Activated CD8-positive, alpha-beta memory T cell treated with anti-CD3 and anti-CD28 coated beads, Interleukin-2, amount 10 ng/mL, durations not matched to agents 7 days and 5 days (primary cell): ENCODE measurements around the gene GPN2. TPM values are rescaled to one million over a fixed set of nuclear protein-coding genes. Genes with fewer than 3 reads are reported as not detected.
A peak's percentile ranks its signal among the peaks of the same experiment; 100 is the strongest.

Experiments used
- ATAC-seq: fragments of 150-1000 bp; cut with Tn5 transposase; one replicate; pipeline ENCODE4 v1.10.0; 2021; ENCODE audit warnings: moderate library complexity
- CTCF ChIA-PET: fragments of 350-600 bp; sonication (Branson Sonifier 250); formaldehyde crosslinking; loops from one replicate; lab custom pipeline; 2021; ENCODE audit warnings: antibody characterized with exemption; lab: Charles Lee
- DNase-seq: peaks from one replicate; pipeline ENCODE4 v3.0.0-alpha.2; 2020
- H3K27ac Mint-ChIP-seq: one replicate; pipeline ENCODE4 v1.8.0; 2021; ENCODE audit warnings: mild to moderate bottlenecking, mixed read lengths
- H3K27me3 Mint-ChIP-seq: one replicate; pipeline ENCODE4 v1.8.0; 2021; ENCODE audit warnings: mixed read lengths
- H3K36me3 Mint-ChIP-seq: one replicate; pipeline ENCODE4 v1.8.0; 2021; ENCODE audit warnings: mild to moderate bottlenecking, mixed read lengths
- H3K4me1 Mint-ChIP-seq: one replicate; pipeline ENCODE4 v1.8.0; 2021; ENCODE audit warnings: mixed read lengths
- H3K4me3 Mint-ChIP-seq: one replicate; pipeline ENCODE4 v1.8.0; 2021; ENCODE audit warnings: mild to moderate bottlenecking, moderate library complexity, mixed read lengths
- H3K9me3 Mint-ChIP-seq: one replicate; pipeline ENCODE4 v1.8.0; 2022; ENCODE audit warnings: low read depth, mixed read lengths
- total RNA-seq, 2 experiments: library from RNA; stranded (reverse); gene quantifications; one replicate each; pipeline ENCODE4 v1.2.3, GENCODE V29; 2021

The GPN2 gene
- total RNA-seq, result 10 to 100 TPM; 32.9 to 41.1 TPM

GRCh38 chr1:26889551-26890466 lies at the start of gene GPN2:
Gene GPN2, minus strand, starts transcription at chr1:26890283. Its CDS starts 187 bp downstream, at chr1:26890096.
- Mint-ChIP-seq H3K9me3 (no peaks in the 10 kb centered on the region), H3K36me3 (peaks cover 44% of the 10 kb centered on the region), H3K4me1 (peaks cover 32% of the 10 kb centered on the region), H3K4me3 (peak within 1 kb of the TSS; percentile 92), H3K27me3 (no peaks in the 10 kb centered on the region), H3K27ac (peak within 1 kb of the TSS; percentile 91)
- ATAC-seq (peak; percentile 98), DNase-seq (peak; percentile 88)
- CTCF ChIA-PET, result interaction anchor here (0.9 to 4.4 kb wide), 17 partner anchors 11 to 390 kb away, joined by 3 to 35 read pairs (median 4); partner anchors contain the start of genes GPATCH3, NUDC and PIGV

GRCh38 chr1:26938659-26939025 lies 48.6 kb upstream of the GPN2 start:
- peaks cover 3% of the 10 kb centered on the region for H3K4me1 Mint-ChIP-seq
- H3K9me3 Mint-ChIP-seq, result no peaks in the 10 kb centered on the region
- no peak overlapping the region for H3K27ac Mint-ChIP-seq
- H3K4me3 Mint-ChIP-seq, result no peak overlapping the region
- ATAC-seq (no peak), DNase-seq (no peak)
- CTCF ChIA-PET, result no interaction called here
- peaks cover 24% of the 10 kb centered on the region for H3K36me3 Mint-ChIP-seq
- H3K27me3 Mint-ChIP-seq, result no peaks in the 10 kb centered on the region

GRCh38 chr1:26938004-26938658 lies 48.0 kb upstream of the GPN2 start:
- H3K4me1 Mint-ChIP-seq, result peaks cover 3% of the 10 kb centered on the region
- no peak overlapping the region for H3K4me3 Mint-ChIP-seq
- DNase-seq (no peak), ATAC-seq (no peak)
- H3K36me3 Mint-ChIP-seq, result peaks cover 26% of the 10 kb centered on the region
- CTCF ChIA-PET, result no interaction called here
- no peaks in the 10 kb centered on the region for H3K9me3 Mint-ChIP-seq
- no peaks in the 10 kb centered on the region for H3K27me3 Mint-ChIP-seq
- no peak overlapping the region for H3K27ac Mint-ChIP-seq

GRCh38 chr1:26936823-26937222 lies 46.7 kb upstream of the GPN2 start:
- no peak for DNase-seq
- H3K27me3 Mint-ChIP-seq, result no peaks in the 10 kb centered on the region
- ATAC-seq, result no peak
- H3K9me3 Mint-ChIP-seq, result no peaks in the 10 kb centered on the region
- H3K36me3 Mint-ChIP-seq, result peaks cover 26% of the 10 kb centered on the region
- CTCF ChIA-PET, result no interaction called here
- H3K4me1 Mint-ChIP-seq, result peaks cover 3% of the 10 kb centered on the region
- H3K4me3 Mint-ChIP-seq, result no peak overlapping the region
- no peak overlapping the region for H3K27ac Mint-ChIP-seq

- no peak overlapping the region for H3K27ac Mint-ChIP-seq
- no peaks in the 10 kb centered on the region for H3K27me3 Mint-ChIP-seq
- H3K4me3 Mint-ChIP-seq, result no peak overlapping the region
- DNase-seq (no peak), ATAC-seq (no peak)
- CTCF ChIA-PET, result no interaction called here
- H3K9me3 Mint-ChIP-seq, result no peaks in the 10 kb centered on the region
- H3K4me1 Mint-ChIP-seq, result no peaks in the 10 kb centered on the region
- H3K36me3 Mint-ChIP-seq, result peaks cover 37% of the 10 kb centered on the region
Observed at GRCh38 chr1:26932531-26932930, 42.4 kb upstream of the GPN2 start.

GRCh38 chr1:26923711-26924110 lies 33.6 kb upstream of the GPN2 start:
- H3K9me3 Mint-ChIP-seq, result no peaks in the 10 kb centered on the region
- peaks cover 33% of the 10 kb centered on the region for H3K36me3 Mint-ChIP-seq
- no peak overlapping the region for H3K27ac Mint-ChIP-seq
- CTCF ChIA-PET, result interaction anchor here (0.7 to 1.3 kb wide), 3 partner anchors 11 to 136 kb away, joined by 3 to 4 read pairs (median 3); partner anchors contain the start of gene PIGV
- DNase-seq (no peak), ATAC-seq (no peak)
- H3K27me3 Mint-ChIP-seq, result no peaks in the 10 kb centered on the region
- H3K4me3 Mint-ChIP-seq, result peak overlapping the region; percentile 91
- peaks cover 43% of the 10 kb centered on the region for H3K4me1 Mint-ChIP-seq

GRCh38 chr1:26922901-26923300 lies 32.8 kb upstream of the GPN2 start:
- peaks cover 43% of the 10 kb centered on the region for H3K4me1 Mint-ChIP-seq
- no peak for ATAC-seq
- H3K9me3 Mint-ChIP-seq, result no peaks in the 10 kb centered on the region

GRCh38 chr1:26922431-26922729 lies 32.3 kb upstream of the GPN2 start:
- ATAC-seq (no peak), DNase-seq (no peak)
- peak overlapping the region; percentile 91 for H3K4me3 Mint-ChIP-seq
- peak overlapping the region; percentile 95 for H3K27ac Mint-ChIP-seq
- peaks cover 24% of the 10 kb centered on the region for H3K36me3 Mint-ChIP-seq
- no peaks in the 10 kb centered on the region for H3K27me3 Mint-ChIP-seq
- H3K4me1 Mint-ChIP-seq, result peaks cover 43% of the 10 kb centered on the region
- H3K9me3 Mint-ChIP-seq, result no peaks in the 10 kb centered on the region
- CTCF ChIA-PET, result interaction anchor here (1.3 to 1.4 kb wide), 2 partner anchors 12 to 19 kb away, joined by 3 read pairs; no protein-coding TSS in a partner anchor

More at GRCh38 chr1:26922901-26923300, 32.8 kb upstream of the GPN2 start:
- Mint-ChIP-seq H3K27ac (peak overlapping the region; percentile 95), H3K4me3 (peak overlapping the region; percentile 91), H3K27me3 (no peaks in the 10 kb centered on the region), H3K36me3 (peaks cover 25% of the 10 kb centered on the region)
- CTCF ChIA-PET, result interaction anchor here (1.4 kb wide), 1 partner anchor 19 kb away, joined by 3 read pairs; no protein-coding TSS in a partner anchor
- no peak for DNase-seq

GRCh38 chr1:26921540-26922430 lies 31.7 kb upstream of the GPN2 start, which contains the start of gene NUDC:
Gene NUDC, plus strand, starts transcription at chr1:26921743. Its CDS starts 106 bp downstream, at chr1:26921849.
- peaks cover 21% of the 10 kb centered on the region for H3K36me3 Mint-ChIP-seq
- peak within 1 kb of the TSS; percentile 91 for H3K4me3 Mint-ChIP-seq
- DNase-seq (peak; percentile 99), ATAC-seq (peak; percentile 96)
- no peaks in the 10 kb centered on the region for H3K27me3 Mint-ChIP-seq
- peak within 1 kb of the TSS; percentile 95 for H3K27ac Mint-ChIP-seq
- H3K4me1 Mint-ChIP-seq, result peaks cover 40% of the 10 kb centered on the region
- CTCF ChIA-PET, result interaction anchor here (1.2 to 1.8 kb wide), 6 partner anchors 11 to 57 kb away, joined by 3 to 12 read pairs (median 5); partner anchors contain the start of genes GPATCH3 and GPN2
- no peaks in the 10 kb centered on the region for H3K9me3 Mint-ChIP-seq

- Mint-ChIP-seq H3K27me3 (no peaks in the 10 kb centered on the region), H3K4me3 (peak overlapping the region; percentile 91), H3K9me3 (no peaks in the 10 kb centered on the region), H3K4me1 (peaks cover 37% of the 10 kb centered on the region), H3K36me3 (peaks cover 17% of the 10 kb centered on the region), H3K27ac (peak overlapping the region; percentile 95)
- DNase-seq (no peak), ATAC-seq (peak; percentile 53)
- CTCF ChIA-PET, result interaction anchor here (1.1 to 1.8 kb wide), 6 partner anchors 10 to 125 kb away, joined by 3 to 12 read pairs (median 5); partner anchors contain the start of genes GPATCH3 and GPN2
Observed at GRCh38 chr1:26921126-26921539, 31.1 kb upstream of the GPN2 start.

- Mint-ChIP-seq H3K27me3 (no peaks in the 10 kb centered on the region), H3K9me3 (no peaks in the 10 kb centered on the region), H3K36me3 (no peaks in the 10 kb centered on the region), H3K27ac (no peak overlapping the region), H3K4me1 (peaks cover 3% of the 10 kb centered on the region), H3K4me3 (no peak overlapping the region)
- CTCF ChIA-PET, result interaction anchor here (1.4 kb wide), 1 partner anchor 16 kb away, joined by 3 read pairs; no protein-coding TSS in a partner anchor
- no peak for DNase-seq
- ATAC-seq, result no peak
Observed at GRCh38 chr1:26915204-26915842, 25.2 kb upstream of the GPN2 start.
